Measurements from ENCODE around the gene PPP2R5E.

The PPP2R5E gene

DNA sequence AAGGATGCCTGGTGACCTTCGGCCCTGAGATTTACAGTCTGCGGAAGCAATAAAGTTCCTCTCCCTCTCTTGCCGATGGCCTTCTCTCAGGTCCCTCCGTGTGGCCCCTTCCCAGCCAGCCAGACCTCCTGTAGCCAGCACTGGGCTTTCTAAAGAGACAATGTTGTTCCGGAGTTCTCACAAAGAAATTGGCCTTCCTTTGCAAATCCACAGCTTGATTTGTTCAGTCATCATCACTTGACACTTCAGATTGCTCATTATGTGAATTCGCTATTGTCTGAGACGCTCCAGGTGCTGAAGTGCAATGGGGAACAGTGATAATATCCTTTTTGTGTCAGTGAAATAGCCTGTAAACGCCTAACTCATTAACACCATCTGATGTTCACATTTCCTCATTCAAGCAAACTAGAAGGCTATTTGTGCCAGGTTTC lies 180.8 kb downstream of the PPP2R5E start:
- DNase-seq, result no peak

DNA sequence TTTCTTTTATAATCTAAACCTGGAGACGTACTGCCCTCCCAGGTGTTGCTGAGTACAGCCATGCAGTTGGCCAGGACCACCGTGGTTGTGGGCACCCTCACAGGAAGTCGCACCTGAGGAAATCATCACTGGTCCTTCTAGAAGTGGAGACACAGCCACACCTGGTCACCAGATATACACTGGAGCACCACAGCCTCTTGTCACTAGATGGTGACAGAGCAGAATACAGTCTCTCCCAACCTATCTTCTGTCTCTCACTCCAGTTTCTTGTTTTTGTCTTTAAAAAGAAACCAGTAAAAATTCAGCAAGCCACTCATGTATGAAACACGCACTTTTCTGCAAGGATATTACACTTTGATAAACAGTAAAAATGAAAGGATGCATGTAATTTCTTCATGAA lies 181.4 kb downstream of the PPP2R5E start:
- DNase-seq, result no peak

DNA sequence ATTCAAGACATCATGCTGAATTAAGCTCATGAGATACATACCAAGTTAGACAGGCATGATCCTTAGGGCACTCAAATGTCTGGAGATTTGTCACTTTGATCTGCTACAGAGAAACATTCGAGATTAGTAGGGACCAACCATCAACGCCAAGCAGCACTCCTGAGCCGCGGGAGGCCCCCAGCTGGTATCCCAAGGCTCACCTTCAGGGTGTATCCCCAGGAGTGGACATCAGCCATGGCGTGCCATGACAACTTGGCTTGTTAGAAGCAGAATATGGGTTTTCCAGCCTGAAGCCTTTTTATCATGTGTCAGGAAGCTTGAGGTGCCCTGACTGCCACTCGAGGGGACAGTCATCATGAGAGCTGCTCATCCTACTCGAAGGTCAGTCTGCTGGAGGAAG lies 185.3 kb downstream of the PPP2R5E start:
- DNase-seq, result no peak

DNA sequence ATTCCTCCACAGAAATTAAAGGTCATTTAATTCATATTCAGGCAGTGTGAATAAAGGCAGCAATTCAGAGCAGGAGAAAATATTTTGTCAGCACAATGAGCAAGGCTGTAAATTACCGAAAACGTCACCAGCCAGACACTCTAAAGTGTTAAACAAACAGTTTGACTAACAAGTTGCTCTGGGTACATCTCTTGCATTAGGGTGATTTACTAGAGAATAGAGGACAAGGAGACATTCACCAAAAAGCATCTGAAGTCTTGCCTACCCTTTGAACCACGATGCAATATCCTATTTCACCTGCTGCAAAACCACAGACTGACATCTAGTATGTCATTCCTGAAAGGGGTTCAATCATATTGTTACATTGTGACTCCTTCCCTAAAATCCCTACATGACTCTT lies 197.4 kb downstream of the PPP2R5E start:
- no peak for DNase-seq

DNA sequence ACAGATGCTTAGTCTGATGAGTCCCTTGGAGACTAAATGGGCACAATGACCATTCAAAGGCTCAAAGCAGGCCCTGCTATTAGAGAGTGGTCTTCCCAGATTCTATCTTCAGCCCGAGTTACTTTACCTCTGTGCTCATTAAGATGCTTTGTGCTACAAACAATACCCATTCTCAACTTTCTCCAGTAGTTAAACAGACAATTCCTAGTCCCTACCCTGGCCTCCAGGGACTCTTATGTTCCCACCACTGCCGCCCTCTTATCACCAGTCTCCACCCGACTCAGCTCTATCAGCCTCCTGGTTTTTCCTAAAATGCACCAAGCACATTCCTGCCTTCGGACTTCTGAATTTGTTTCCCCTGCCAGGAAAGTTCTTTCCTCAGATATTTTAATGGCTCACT lies 198.8 kb downstream of the PPP2R5E start:
- DNase-seq, result no peak

DNA sequence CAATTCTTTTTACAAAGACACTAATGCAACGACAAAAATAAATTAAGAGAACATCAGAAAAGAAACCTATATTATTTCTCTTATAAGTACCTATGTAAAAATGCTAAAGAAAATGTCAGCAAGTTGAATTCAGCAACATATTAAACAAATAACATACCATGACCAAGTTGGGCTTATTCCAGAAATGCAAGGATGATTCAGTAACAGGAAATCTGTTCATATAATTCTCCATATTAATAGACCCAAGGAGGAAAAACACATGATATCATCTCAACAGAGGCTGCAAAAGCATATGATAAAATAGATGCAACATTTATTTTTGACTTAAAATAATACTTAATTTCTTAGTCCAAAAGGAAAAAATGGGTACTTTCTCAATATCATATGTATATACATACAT lies 199.3 kb downstream of the PPP2R5E start:
- no peak for DNase-seq

DNA sequence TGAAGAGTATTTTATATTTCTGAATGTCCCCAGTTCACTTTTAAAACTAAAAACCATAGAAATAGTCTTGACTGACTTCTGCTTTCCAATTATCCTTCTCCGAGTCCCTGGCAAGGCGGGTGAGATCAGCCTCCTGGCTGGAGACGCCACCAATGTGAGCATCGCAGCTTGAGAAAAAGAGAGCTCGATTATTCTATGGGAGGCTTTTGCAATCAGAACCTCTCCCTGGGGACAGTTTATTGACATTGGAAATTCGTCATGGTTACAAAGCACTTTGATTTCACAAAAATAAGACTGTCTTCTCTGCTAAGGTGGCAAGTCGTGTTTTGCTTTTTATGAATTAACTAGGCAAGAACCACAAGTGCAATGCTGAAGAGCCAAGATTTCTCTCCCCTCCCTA lies 200.8 kb downstream of the PPP2R5E start:
- no peak for DNase-seq

DNA sequence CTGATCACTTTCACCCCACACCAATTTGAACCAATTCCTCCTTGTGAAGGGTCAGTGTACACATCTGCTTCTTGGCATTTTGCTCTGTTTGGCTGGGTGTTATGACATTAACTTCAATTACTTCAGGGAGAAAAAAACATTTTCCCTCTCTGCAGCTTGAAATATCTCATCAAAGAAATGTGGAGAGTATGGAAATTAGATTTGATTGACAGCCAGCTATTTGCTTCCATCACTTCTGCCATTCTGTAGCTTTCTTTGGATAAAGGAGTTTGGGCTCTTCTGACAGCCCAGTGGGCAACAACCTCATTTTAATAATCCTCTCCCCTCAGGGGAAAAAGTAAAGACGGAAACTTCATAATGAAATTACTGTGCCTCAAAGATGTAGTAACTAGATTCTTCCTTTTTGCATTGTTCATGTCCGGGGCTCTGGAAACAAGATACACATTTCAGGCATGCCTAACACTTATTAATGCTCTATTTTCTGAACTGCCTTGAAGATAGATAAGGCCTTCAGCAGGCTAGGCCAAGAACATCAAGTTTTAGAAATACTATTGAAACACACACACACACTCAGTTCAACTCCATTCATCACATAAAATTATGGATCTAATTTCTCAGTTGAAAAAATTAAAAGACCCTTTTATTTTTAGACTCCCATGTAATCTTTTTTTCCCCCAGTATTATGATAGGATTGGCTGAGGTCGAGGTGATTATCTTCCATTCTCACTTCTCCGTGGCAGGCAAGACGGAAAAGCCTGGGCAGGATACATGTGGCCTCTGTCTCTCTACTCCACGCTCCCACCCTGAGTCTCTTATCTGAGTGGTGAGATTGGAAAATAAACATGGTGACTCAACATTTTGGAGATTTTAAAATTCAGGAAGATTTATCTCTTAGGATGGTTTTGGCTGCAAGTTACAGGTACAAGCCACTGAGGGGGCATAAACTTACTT lies 214.1 kb downstream of the PPP2R5E start:
- DNase-seq, result no peak

DNA sequence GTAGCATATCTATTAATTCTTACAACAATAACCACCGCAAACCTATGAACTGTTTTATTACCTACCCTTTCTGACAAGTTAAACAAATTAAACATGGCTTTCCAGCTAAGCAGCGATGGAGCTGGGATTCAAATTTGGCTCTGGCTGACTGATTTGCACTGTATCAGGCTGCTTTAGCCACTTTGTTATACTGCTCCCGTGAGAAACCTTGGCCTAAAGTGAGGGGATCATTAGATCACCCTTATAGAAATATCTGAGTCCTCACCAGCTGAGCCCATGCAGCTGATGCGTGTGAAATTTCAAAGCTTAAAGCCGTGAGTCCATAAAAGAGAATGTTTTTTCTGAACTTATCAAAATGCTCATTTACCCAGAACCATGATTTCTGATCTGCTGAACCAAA lies 216.3 kb downstream of the PPP2R5E start:
- no peak for DNase-seq

DNA sequence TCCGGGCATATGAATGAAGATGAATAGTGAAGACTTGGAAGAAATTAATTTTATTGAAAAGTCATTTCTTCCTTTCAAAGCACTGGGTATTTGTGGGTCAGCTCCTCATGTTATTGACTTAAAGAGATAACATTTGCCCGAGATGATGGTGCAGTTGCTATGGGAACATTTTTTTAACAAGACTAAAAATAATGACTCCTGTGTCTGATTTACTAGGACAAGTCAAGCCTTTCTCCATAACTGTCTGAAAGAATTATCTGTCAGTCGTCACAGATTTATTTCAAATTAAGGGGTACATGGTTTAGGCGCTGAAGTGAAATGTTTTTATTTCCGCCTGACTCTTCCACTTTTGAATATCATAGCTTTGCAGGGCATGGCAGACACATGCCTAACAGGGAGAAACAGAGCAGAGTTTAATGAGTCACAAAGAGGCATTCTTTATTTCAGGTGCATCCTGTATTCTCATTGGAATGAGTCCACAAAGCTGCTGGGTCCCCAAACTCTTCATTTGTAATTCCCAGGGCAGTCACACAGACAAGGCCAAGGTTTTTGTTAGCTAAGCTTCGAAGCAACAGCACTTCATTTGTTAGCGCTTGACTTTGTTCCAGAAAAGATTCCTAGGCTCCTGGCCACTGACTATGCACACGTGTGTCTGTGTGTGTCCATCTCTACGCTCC lies 220.1 kb downstream of the PPP2R5E start:
- no peak for DNase-seq

DNA sequence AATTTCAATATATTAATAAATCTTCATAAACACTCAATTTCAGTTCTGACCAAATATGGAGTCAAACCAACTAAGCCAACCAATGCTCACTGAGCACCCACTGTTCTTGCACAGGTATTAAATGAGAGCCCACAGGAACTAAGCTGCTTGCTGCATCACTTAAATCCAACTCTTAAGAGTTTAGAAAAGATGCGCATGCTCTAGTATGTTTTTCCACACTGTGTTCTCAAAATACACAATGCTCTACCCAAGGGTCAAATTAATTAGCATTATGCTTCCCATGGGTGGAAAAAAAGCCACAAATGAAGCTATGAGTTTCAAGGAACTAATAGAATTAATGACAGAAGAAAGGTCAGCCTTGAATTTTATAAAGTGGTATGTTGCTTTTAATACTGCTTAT lies 220.7 kb downstream of the PPP2R5E start:
- DNase-seq, result no peak

All from kidney glomerular epithelial cell (primary cell).